ENCODE data around the gene VCPKMT.

- TF ChIP-seq CTCF (conservative IDR thresholded peaks at IDR 0.05; ENCODE audit: low read length) (no peak), EZH2phosphoT487 (IDR thresholded peaks at IDR 0.05; ENCODE audit: borderline replicate concordance) (no peak)
Measured at GRCh38 chr14:50068496-50068895, 47.9 kb downstream of the VCPKMT start.
